Gastroesophageal sphincter (tissue), 4 donors: Measurements from ENCODE around the gene SUMO2. TPM values are rescaled to one million over a fixed set of nuclear protein-coding genes. Genes with fewer than 3 reads are reported as not detected.
"Not testable (repeated sequence)": the region's sequence is repeated elsewhere in the genome, so short reads cannot be mapped to it uniquely, and the experiment has no call there.

ENCODE experiments used
- ATAC-seq: fragments of 150-250 bp; one replicate; pipeline ENCODE4 v1.9.1; 2016; ENCODE audit warnings: mild to moderate bottlenecking, moderate library complexity
- H3K27ac ChIP-seq, 4 donors: fragments of 200-600 bp; sonication (generic) in 3 of 4; 1 replicate in 3 of 4; 2 replicates in 1 of 4; pipeline ENCODE4 v1.5.1; 2016 to 2019
- H3K27me3 ChIP-seq: fragments of 200-600 bp; sonication (generic); one replicate; pipeline ENCODE4 v1.5.1; 2019
- H3K36me3 ChIP-seq, 2 donors: fragments of 200-600 bp; sonication (generic); one replicate each; pipeline ENCODE4 v1.5.1; 2019; ENCODE audit warnings: control low read depth in 1 of 2
- H3K4me1 ChIP-seq, 3 donors: fragments of 200-600 bp; sonication (generic); 1 replicate in 2 of 3; 2 replicates in 1 of 3; pipeline ENCODE4 v1.5.1; 2016 to 2019; ENCODE audit warnings: control low read depth in 2 of 3
- H3K4me3 ChIP-seq, 2 donors: fragments of 200-600 bp; sonication (generic); one replicate each; pipeline ENCODE4 v1.5.1; 2019; ENCODE audit warnings: mild to moderate bottlenecking in 1 of 2, moderate library complexity in 1 of 2
- H3K9me3 ChIP-seq, 3 donors: fragments of 200-600 bp; sonication (generic); one replicate each; pipeline ENCODE4 v1.5.1; 2017 to 2019; ENCODE audit warnings: control low read depth in 2 of 3
- CTCF ChIP-seq, 4 experiments: fragments of 200-600 bp in 2 of 4; fragments of 450-650 bp in 2 of 4; sonication (generic) in 1 of 4; IDR thresholded peaks; one replicate each; pipeline ENCODE4 v1.5.1; 2017 to 2019; ENCODE audit warnings: antibody characterized with exemption in 4 of 4, mild to moderate bottlenecking in 2 of 4, moderate library complexity in 2 of 4
- EP300 ChIP-seq: sonication (generic); formaldehyde crosslinking; IDR thresholded peaks from one replicate; pipeline ENCODE4 v1.6.1; 2017; ENCODE audit warnings: antibody characterized with exemption, mild to moderate bottlenecking
- POLR2A ChIP-seq, 2 donors: fragments of 450-650 bp; IDR thresholded peaks; one replicate each; pipeline ENCODE4 v1.6.1; 2017; ENCODE audit warnings: antibody characterized with exemption in 2 of 2, mild to moderate bottlenecking in 2 of 2, moderate library complexity in 1 of 2
- POLR2AphosphoS5 ChIP-seq: sonication (generic); formaldehyde crosslinking; IDR thresholded peaks from one replicate; pipeline ENCODE4 v1.6.1; 2017; ENCODE audit warnings: antibody characterized with exemption
- WGBS, 2 donors: methylation state at CpG; one replicate each; pipeline ENCODE4 v1.1.5; 2018; ENCODE audit warnings: low coverage in 1 of 2; 5-methylcytosine and 5-hydroxymethylcytosine counted together
- total RNA-seq, 4 donors: library from RNA; depleted of rRNA; stranded (reverse); fragments of >200 nt; gene quantifications; one replicate each; pipeline ENCODE4 v1.1.0, GENCODE V29; 2016

SUMO2 gene
- total RNA-seq, 4 donors from 2014 or later, result 67.7 to 95.2 (median 69.9) TPM

- no peak for ATAC-seq
- peaks cover 0 to 18% of the 10 kb centered on the region in 2 donors for H3K36me3 ChIP-seq
- peaks cover 0 to under 1% (median 0%) of the 10 kb centered on the region in 3 donors for H3K4me1 ChIP-seq
- H3K27ac ChIP-seq, result no peak overlapping the region
- H3K4me3 ChIP-seq, result no peak overlapping the region
- TF ChIP-seq POLR2AphosphoS5, result no peak
- H3K27me3 ChIP-seq, result no peaks in the 10 kb centered on the region
- no peaks in the 10 kb centered on the region for H3K9me3 ChIP-seq
- 87 to 92% methylated on average over 5 of the region's 5 CpGs for WGBS, 2 donors
Observed at GRCh38 chr17:75160211-75160610, 22.5 kb downstream of the SUMO2 start.

GRCh38 chr17:75159196-75160031, 23.3 kb downstream of the SUMO2 start:
- no peak overlapping the region for H3K27ac ChIP-seq
- 85 to 100% methylated on average over 3 to 4 of the region's 4 CpGs for WGBS, 2 donors
- no peak for ATAC-seq

GRCh38 chr17:75158480-75158879, 24.3 kb downstream of the SUMO2 start:
- H3K9me3 ChIP-seq, H3K4me3 ChIP-seq, H3K36me3 ChIP-seq, H3K27me3 ChIP-seq, H3K27ac ChIP-seq, ATAC-seq: not testable (repeated sequence)
- WGBS, 2 donors, result 87% methylated on average over 3 of the region's 8 CpGs; no CpG with 5 or more reads in 1 of the 2 donors
- peaks cover 0 to 13% (median 1%) of the 10 kb centered on the region in 3 donors for H3K4me1 ChIP-seq

More at GRCh38 chr17:75159196-75160031, 23.3 kb downstream of the SUMO2 start:
- Histone ChIP-seq H3K4me1 (peaks cover 0 to 7% (median 0%) of the 10 kb centered on the region in 3 donors), H3K27me3 (no peaks in the 10 kb centered on the region), H3K36me3 (peaks cover 0 to 10% of the 10 kb centered on the region in 2 donors), H3K4me3 (no peak overlapping the region), H3K9me3 (no peaks in the 10 kb centered on the region)
- no peak for TF ChIP-seq CTCF (IDR thresholded peaks at IDR 0.05)
- no peak for TF ChIP-seq POLR2AphosphoS5
- TF ChIP-seq EP300, result no peak
- TF ChIP-seq POLR2A (IDR thresholded peaks at IDR 0.05), result no peak

- TF ChIP-seq CTCF (IDR thresholded peaks at IDR 0.05) (no peak), POLR2A (IDR thresholded peaks at IDR 0.05) (no peak), POLR2AphosphoS5 (no peak), EP300 (no peak)
- Histone ChIP-seq H3K4me1 (peaks cover 0 to 22% (median 6%) of the 10 kb centered on the region in 3 donors), H3K27ac (peak overlapping the region in 3 of 4 donors; percentile 60 to 85 (median 68)), H3K27me3 (no peaks in the 10 kb centered on the region), H3K4me3 (no peak overlapping the region), H3K36me3 (peaks cover 0 to 4% of the 10 kb centered on the region in 2 donors), H3K9me3 (no peaks in the 10 kb centered on the region)
- ATAC-seq, result no peak
- 83 to 92% methylated on average over 1 to 3 of the region's 3 CpGs for WGBS, 2 donors
Observed at GRCh38 chr17:75155191-75155601, 27.6 kb downstream of the SUMO2 start.

DNA sequence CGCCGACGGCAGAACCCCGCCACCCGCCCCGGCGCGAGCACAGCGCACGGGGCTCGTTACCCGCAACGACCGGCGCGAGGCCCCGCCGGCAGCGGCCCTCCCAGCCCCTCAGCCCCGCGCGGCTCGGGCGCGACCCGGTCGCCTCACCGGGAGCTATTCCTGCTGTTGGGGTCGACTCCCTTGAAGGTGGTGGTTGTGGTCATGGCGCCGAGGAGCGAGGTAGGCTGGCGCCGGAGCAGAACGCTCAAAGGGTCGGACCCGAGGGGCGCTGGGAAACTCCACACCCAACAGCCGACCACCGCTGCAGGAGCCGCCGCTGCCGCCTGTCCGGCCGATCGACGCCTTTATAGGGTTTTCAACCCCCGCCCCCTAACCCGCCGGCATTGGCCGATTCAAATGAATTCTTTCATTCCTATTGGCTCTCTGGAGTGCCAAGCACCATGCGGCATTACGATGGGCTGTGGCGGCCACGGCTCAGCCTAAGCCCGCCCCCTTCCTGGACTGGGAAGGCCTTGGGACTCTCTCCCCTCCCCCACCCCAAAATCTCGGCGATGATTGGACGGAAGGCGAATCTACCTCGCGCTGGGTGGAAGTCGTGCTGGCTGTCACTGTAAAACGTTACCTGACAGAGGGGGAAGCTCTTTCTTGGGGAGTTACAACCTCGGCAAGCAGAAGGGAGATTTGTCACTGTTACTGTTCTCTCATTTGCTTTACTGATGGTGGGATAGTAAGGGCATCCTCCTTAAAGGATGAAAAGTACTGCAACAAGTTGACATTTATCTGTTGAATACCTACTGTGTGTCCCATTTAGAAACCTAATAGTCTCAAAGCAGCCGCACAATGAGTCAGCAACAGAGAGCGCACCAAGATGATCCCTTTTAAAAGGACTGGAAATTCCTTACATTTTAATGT, 28.3 kb downstream of the SUMO2 start, which contains the start of gene JPT1:
Gene JPT1, minus strand, starts transcription at position 318 of the 912 bp plus-strand sequence. Its CDS starts 115 bp downstream, at position 203.
- H3K4me3 ChIP-seq, result peak within 1 kb of the TSS; percentile 41 to 93
- H3K9me3 ChIP-seq, result no peaks in the 10 kb centered on the region
- ATAC-seq, result peak; percentile 100

More for the DNA sequence above, 28.3 kb downstream of the SUMO2 start, which contains the start of gene JPT1:
- Histone ChIP-seq H3K4me1 (peaks cover 0 to 22% (median 6%) of the 10 kb centered on the region in 3 donors), H3K36me3 (no peaks in the 10 kb centered on the region), H3K27me3 (no peaks in the 10 kb centered on the region), H3K27ac (peak within 1 kb of the TSS in 3 of 4 donors; percentile 82 to 88 (median 85))
- 28 to 35% methylated on average over 3 of the region's 67 CpGs for whole genome bisulfite sequencing, 2 donors
- TF ChIP-seq POLR2AphosphoS5, result peak; percentile 99
- TF ChIP-seq EP300, result no peak
- TF ChIP-seq POLR2A (IDR thresholded peaks at IDR 0.05), result peak; percentile 97 to 98
- TF ChIP-seq CTCF (IDR thresholded peaks at IDR 0.05), result peak in 1 of 4 experiments; percentile 9
